RPMI8226 (cell line): ENCODE results near the gene SH3RF3.

Experiments
- DNase-seq: peaks from one replicate; pipeline ENCODE4 v3.0.0-alpha.2; 2015

SH3RF3 gene

GRCh38 chr2:109365131-109365530 lies 236.1 kb downstream of the SH3RF3 start:
- no peak for DNase-seq

GRCh38 chr2:109367683-109368082 lies 238.7 kb downstream of the SH3RF3 start:
- DNase-seq = no peak

- DNase-seq = no peak
Measured at GRCh38 chr2:109368798-109369197, 239.8 kb downstream of the SH3RF3 start.

- no peak for DNase-seq
Measured at GRCh38 chr2:109369671-109370191, 240.7 kb downstream of the SH3RF3 start.

DNA sequence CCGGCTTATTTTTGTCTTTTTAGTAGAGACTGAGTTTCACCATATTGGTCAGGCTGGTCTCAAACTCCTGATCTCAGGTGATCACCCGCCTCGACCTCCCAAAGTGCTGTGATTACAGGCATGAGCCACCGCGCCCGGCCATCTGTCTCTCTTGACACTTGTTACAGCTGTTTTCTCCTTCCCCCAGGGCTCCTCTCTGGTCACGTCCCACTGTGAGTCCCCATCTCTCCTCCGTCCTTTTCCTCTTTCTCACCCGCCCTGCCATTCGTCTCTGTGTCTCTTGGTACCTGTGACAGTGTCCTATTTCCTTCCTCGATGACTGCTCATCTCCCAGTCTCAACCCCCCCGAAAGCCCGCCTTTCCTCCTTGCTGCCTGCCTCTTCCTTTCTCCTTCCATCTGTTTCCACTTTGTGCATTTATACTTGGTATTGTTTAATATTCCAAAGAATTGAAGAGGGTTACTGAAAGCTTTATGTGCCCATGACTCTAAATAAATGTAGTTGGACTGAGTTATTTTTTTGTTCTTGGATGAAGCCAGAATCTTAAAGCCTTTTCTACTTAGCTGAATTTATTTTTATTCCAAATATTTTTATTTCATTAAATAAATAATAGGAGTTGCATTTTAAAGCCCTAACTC lies 241.5 kb downstream of the SH3RF3 start:
- DNase-seq = no peak

GRCh38 chr2:109371481-109372170 lies 242.6 kb downstream of the SH3RF3 start:
- no peak for DNase-seq

DNA sequence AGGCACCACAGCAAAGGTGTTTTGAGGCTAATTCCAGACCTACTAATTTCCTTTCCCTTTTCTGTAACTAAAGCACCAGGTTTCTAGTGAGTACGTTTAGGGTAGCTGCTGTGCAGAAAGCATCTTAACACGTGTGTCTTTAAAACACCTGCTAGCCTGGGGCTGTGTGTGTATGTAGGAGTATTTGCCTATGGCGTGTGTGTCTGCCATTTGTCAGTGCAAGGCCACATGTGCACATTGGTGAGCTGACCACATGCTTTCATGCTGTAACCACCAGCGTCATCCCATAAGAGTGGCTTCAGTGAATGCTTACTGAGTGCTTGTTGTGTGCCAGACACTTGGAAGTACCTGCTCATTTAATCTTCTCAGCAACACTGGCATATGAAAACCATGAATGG lies 243.2 kb downstream of the SH3RF3 start:
- DNase-seq = no peak

DNA sequence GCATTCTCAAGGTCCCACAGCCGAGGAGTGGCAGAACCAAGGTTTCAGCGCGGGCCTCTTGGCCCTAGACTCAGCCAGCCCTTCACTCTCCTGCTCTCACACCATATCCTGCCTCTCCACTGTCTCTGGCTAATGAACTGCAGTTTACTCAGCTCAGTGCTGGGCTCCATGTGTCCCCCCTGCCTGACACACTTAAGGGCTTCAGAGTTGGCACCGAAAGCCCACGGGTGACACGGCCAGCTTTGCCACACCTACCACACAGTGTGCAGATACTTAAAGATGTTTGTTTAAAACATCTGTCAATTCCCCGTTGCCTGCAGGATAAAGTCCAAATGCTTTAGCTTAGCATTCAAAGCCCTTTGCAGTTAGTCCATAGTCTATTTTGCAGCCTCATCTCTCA lies 243.6 kb downstream of the SH3RF3 start:
- no peak for DNase-seq

- no peak for DNase-seq
Measured at GRCh38 chr2:109373791-109374547, 245.0 kb downstream of the SH3RF3 start.

- no peak for DNase-seq
Measured at GRCh38 chr2:109374548-109375130, 245.6 kb downstream of the SH3RF3 start.

- no peak for DNase-seq
Measured at GRCh38 chr2:109375131-109375561, 246.1 kb downstream of the SH3RF3 start.

DNA sequence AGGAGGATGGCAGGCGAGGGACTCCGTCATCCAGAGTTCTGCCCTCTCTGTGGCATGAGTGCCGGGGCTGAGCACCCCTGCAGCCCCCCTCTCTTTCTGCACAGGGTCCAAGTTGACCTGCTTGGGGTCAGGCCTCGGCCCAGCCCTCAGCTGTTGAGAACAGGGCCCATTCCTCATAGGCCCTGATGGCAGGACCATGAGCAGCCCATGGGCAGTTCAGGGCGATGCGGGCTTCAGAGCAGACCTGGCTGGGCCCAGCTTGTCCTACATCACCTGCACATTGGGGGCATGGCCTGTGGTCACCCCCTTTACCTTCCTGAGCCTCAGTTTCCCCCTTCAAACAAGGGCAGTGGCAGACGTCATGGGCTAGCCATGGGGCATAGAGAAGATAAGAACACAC lies 246.7 kb downstream of the SH3RF3 start:
- no peak for DNase-seq

DNA sequence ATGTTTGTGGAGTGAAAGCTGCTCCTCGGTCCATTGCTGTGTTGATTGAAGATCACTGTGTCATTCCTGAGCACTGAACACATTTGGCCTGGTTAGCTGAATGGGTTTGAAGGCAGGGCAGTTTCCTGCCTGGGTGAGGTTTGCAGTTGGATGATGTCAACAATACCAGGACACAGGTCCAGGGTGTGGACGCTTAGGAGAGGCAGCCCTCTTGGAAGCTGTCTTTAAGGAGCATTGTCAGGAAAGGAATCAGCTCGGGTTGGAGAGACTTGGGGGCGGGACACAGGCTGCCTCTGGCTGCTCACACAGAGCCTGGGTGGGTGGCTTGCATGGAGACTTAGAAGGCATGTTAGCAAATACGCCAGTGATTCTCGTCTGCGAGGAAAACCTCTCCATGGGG lies 247.1 kb downstream of the SH3RF3 start:
- no peak for DNase-seq

DNA sequence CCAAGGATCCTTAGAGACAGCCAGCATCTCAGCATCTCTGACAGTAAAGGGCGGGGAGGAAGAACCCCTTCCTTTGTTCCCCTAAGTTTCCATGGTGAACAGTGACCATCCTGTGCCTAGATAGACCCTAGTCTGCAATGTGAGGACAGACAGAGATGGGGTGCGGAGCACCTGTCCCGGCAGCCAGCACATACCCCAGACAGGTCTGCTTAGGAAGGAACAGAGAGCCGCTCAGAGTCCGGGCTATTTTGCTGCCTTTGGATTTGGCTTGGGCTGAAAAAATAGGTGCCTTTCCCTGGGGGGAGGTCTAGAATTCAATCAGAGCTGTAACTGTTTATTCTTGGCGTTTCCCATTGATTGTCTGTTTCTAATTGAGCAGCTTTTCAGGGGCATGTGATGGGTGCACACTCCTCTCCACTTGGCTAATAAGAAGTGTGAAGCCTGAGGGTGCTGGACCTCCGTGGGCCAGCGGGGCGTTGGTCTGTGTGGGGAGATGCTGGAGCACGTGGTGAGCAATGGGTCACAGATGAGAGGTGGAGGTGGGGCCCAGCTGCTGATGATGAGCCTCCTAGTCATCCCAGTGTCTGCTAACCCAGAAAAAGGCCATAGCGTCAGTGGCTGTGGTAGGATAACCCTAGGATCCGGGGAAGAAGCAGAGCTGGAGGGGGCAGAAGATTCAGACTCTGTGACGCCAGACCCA lies 247.9 kb downstream of the SH3RF3 start:
- no peak for DNase-seq

GRCh38 chr2:109377976-109378375 lies 249.0 kb downstream of the SH3RF3 start:
- DNase-seq = no peak

DNA sequence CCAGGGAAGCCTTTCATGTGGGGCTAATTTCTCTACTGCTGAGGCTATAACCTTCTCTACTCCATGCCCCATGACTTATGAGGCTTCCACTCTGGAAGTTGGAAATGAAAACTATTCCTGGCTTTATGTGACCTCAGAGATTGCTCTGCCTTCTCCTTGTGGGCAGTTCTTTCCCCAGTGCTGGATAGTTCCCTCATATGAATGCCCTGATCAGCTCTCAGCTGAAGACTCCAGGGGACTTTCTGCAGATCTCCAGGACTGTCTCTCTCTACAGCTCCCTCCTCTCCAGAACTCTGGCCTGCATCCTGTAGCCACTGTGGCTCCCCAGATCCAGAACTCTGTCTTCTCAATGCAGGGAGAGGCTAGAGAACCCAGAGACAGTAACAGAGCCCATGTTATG lies 249.7 kb downstream of the SH3RF3 start:
- DNase-seq = no peak

DNA sequence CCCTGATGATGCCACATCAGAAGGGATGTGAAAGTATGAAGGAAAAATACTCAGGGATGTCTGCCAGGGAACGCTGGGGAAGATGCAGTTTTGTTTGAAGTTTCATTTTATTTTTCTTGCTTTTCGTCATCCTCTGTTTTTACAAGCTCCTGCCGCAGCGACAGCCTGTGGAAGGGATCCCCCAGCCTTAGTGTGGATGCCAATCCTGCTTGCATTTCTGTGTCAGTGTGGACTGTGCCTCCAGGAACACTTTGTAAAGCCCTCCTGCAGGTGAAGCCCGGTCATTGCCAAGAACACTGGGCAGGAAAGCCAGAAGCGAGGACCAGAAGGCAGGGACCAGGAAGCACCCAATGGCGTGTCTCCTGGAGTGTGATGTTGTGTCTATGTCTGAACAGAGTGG lies 250.5 kb downstream of the SH3RF3 start:
- no peak for DNase-seq

DNA sequence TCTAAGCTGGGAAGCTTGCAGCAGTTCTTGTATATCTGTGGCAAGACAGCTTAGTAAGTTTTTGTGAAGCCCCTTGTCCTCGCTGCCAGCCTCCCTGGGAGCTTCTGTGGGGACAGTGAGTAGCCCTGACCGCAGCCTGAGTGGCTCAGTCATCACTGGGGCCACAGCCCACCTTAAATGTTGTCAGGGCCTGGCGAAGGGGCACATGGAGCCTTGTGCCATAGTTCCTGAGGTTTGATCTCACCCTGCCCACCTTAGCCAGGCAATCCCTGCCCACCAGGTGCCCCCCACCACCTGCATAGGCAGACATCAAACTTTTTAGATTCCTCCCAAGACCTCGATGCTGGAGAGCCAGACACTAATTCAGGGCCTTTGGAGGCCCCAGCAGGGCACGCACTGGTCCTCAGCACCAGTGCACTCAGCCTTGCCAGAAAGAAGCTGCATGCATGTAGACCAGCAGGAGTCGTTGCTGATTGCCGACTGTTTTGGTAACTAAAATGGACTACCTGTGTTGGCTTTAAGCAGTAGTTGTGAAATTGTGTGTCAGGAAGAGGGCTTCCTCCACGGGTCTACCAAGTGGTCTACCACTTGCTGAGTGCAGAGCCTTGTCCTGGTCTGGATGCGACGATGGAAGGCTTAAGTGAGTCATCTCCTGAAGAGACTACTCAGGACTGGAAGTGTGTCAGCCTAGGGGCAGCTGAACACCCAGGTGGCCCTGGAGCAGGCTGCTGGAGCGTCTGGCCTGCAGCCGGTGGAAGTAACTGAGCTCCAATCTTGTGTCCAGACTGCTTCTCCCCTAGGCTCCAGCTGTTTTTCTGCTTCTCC lies 251.7 kb downstream of the SH3RF3 start:
- no peak for DNase-seq

DNA sequence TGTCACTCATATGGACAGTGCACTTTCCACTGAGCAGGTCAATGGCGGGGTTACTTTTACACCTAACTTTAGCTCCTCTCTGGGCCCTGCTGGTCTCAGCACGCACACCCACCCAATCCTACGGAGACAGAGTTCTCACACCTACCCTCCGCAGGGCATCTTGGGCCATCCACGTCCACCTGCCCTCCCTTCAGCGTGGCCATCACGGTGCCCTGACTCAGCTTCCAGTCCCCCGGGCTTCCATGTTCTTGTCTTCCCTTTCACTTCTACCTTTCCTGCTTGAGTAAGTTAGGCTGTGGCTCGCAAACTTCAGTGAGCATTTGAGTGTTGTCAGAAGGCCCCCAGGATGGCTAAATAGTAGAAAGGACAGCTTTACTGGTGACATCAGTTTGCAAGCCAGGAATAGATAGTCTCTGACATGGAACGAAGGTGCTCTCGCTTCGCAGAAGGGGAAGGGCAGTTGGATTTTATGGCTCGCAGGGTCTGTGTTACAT lies 252.4 kb downstream of the SH3RF3 start:
- no peak for DNase-seq

- DNase-seq = no peak
Measured at GRCh38 chr2:109382226-109382895, 253.4 kb downstream of the SH3RF3 start.

DNA sequence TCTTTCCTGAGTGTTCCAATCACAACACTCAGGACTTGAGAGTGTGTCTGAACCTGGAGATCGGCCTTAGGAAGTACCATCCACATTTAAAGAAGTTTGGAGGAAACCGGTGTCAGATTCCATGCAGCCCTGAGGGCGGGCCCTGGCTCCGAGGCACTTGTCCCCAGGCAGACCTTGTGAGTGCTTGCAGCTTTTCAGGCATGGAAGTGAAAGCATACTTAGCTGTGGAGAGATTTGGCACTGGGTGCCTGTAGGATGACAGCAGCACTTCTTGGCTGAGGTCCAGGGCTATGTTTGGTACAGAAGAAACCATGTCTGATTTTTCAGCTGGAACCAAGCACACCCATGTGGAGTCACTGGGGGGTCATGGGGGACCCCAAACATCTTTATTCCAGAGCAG lies 253.9 kb downstream of the SH3RF3 start:
- DNase-seq = peak; percentile 86
